GM12878 (cell line): ENCODE results near the gene FBXL12. TPM values are rescaled to one million over a fixed set of nuclear protein-coding genes. Genes with fewer than 3 reads are reported as not detected.

Experiments used
- ATF7 ChIP-seq: fragments of 450-650 bp; IDR thresholded peaks from 2 replicates; pipeline ENCODE4 v1.6.1; 2016; ENCODE audit warnings: low read depth, mild to moderate bottlenecking
- EGR1 ChIP-seq, 2 experiments: IDR thresholded peaks; 1 replicate in 1 of 2; 2 replicates in 1 of 2; pipeline ENCODE4 v1.6.1; 2011 to 2012; ENCODE audit warnings: low read depth in 2 of 2, low read length in 2 of 2, borderline replicate concordance in 1 of 2, mild to moderate bottlenecking in 1 of 2, moderate library complexity in 1 of 2
- MEF2B ChIP-seq: fragments of 450-650 bp; IDR thresholded peaks from 2 replicates; pipeline ENCODE4 v1.6.1; 2018; ENCODE audit warnings: mild to moderate bottlenecking, moderate library complexity; ENCODE audit not compliant: partially characterized antibody, poor library complexity, severe bottlenecking
- MYB ChIP-seq: fragments of 150-350 bp; IDR thresholded peaks from 2 replicates; pipeline ENCODE4 v1.6.1; 2014; ENCODE audit warnings: mild to moderate bottlenecking, low read depth, low read length, borderline replicate concordance
- NFXL1 ChIP-seq: fragments of 450-650 bp; IDR thresholded peaks from 2 replicates; pipeline ENCODE4 v1.6.1; 2017; ENCODE audit warnings: antibody characterized with exemption, mild to moderate bottlenecking, borderline replicate concordance
- SMAD5 ChIP-seq: IDR thresholded peaks from 2 replicates; pipeline ENCODE4 v1.6.1; 2016; ENCODE audit warnings: antibody characterized with exemption, low read depth
- ZBED1 ChIP-seq: IDR thresholded peaks from 2 replicates; pipeline ENCODE4 v1.6.1; 2016; ENCODE audit warnings: borderline replicate concordance
- ZNF384 ChIP-seq: IDR thresholded peaks from 2 replicates; pipeline ENCODE4 v1.6.1; 2012; ENCODE audit warnings: low read depth, mild to moderate bottlenecking, low read length, improper control_type of control experiment, borderline replicate concordance
- polyA plus RNA-seq, 11 experiments: library from polyadenylated mRNA; depleted of rRNA in 4 of 11; unstranded in 6 of 11; stranded (reverse) in 5 of 11; fragments of >200 nt; fragmentation: Nextera tagmentation in 4 of 11; fragmentation: Illumina TruSeq in 1 of 11; extraction: Ambion mirVana in 4 of 11; extraction: Trizol in 1 of 11; gene quantifications; 1 replicate in 1 of 11; 2 replicates in 10 of 11; pipeline versions ENCODE4 v1.2.1 to v1.2.3, GENCODE V29; 2011 to 2016; ENCODE audit warnings: inconsistent platforms in 2 of 11, missing spikeins in 2 of 11, low read depth in 1 of 11
- total RNA-seq, 4 experiments: library from RNA; depleted of rRNA in 3 of 4; stranded (reverse); fragments of >200 nt in 3 of 4; fragmentation: Illumina TruSeq in 1 of 4; extraction: Trizol in 1 of 4; gene quantifications; 2 replicates each; pipeline versions ENCODE4 v1.2.1 to v1.2.3, GENCODE V29; 2013 to 2021
- TF ChIP-seq, protein P1 (sequence below): IDR thresholded peaks from 2 replicates; pipeline ENCODE4 v1.6.1; 2011; ENCODE audit warnings: borderline replicate concordance, low read depth, mild to moderate bottlenecking, moderate library complexity, mixed read lengths, low read length; ENCODE audit not compliant: insufficient read depth; ENCODE audit errors: extremely low read length
- TF ChIP-seq, protein P2 (sequence below): IDR thresholded peaks from 2 replicates; pipeline ENCODE4 v1.6.1; 2012; ENCODE audit warnings: mild to moderate bottlenecking, low read depth, low read length
- TF ChIP-seq, protein P3 (sequence below): fragments of 150-350 bp; IDR thresholded peaks from 2 replicates; pipeline ENCODE4 v1.6.1; 2016; ENCODE audit warnings: low read depth, low read length
- TF ChIP-seq, protein P4 (sequence below): fragments of 450-650 bp; IDR thresholded peaks from 2 replicates; pipeline ENCODE4 v1.6.1; 2014; ENCODE audit warnings: mild to moderate bottlenecking
- TF ChIP-seq, protein P5 (sequence below): fragments of 450-650 bp; IDR thresholded peaks from 2 replicates; pipeline ENCODE4 v1.6.1; 2016; ENCODE audit warnings: mild to moderate bottlenecking
- TF ChIP-seq, protein P6 (sequence below): fragments of 450-650 bp; IDR thresholded peaks from 2 replicates; pipeline ENCODE4 v1.6.1; 2017; ENCODE audit warnings: borderline replicate concordance

FBXL12 gene
- total and polyA plus RNA-seq, 10 of the 15 experiments (the other 5 are each of a cell fraction or from before 2014, with no cell fraction given), result 1.4 to 40.0 (median 23.2) TPM

DNA sequence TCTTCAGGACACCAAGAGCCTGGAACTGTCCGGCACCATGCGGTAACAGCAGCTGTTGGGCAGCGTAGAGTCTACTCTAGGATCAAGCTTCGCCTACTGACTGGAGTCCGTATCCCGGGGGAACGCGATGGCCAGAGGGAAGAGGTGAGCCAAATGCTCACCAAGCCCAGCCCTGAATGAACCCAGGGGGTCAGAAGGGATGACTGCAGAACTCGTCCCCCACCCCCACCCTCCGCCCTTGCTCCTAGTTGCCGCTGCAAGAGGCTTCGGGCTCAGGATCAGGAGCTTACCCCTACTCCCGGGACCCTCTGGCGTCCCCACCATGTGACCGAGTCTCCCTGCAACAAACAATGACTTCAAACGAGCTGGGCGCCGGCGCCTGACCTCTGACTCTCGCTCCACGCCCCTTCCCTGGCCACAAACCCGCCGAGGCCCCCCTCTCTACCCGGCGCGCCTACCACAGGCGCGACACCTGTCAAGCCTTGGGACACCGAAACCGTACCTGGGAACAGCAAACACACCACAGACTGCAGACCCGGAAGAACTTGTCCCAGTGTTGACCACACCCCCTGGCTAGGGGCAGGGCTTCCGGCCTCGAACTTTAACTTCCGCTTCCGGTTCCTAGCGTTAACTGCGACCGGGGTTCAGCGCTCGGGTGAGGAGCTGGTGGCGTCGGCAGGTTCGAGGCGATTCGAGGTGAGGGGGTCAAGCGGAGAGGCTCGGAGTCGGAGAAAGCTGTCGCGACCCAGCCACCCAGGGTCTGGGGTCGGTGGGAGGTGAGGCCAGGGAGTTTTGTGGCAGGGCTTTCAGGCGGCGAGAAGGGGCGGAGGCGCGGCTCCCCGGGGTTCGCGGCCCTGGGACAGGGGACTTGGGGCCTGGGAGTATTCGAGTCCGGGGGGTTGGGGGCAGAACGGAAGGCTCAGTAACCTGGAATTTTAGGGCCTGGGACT lies 8.7 kb upstream of the FBXL12 start, which contains the start of gene UBL5 (continued):
- TF ChIP-seq NFXL1 (no peak), MEF2B (no peak), SMAD5 (peak; percentile 91), EGR1 (IDR thresholded peaks at IDR 0.05; ENCODE audit: borderline replicate concordance in 1 of 2, low read depth in 2 of 2, low read length in 2 of 2) (peak in 1 of 2 experiments; percentile 55; a peak in 1 of 3 replicates), ZNF384 (no peak), ZBED1 (no peak), ATF7 (no peak), MYB (no peak)
- TF ChIP-seq, protein P1, sequence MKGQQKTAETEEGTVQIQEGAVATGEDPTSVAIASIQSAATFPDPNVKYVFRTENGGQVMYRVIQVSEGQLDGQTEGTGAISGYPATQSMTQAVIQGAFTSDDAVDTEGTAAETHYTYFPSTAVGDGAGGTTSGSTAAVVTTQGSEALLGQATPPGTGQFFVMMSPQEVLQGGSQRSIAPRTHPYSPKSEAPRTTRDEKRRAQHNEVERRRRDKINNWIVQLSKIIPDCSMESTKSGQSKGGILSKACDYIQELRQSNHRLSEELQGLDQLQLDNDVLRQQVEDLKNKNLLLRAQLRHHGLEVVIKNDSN, result peak; percentile 36
- TF ChIP-seq, protein P2, sequence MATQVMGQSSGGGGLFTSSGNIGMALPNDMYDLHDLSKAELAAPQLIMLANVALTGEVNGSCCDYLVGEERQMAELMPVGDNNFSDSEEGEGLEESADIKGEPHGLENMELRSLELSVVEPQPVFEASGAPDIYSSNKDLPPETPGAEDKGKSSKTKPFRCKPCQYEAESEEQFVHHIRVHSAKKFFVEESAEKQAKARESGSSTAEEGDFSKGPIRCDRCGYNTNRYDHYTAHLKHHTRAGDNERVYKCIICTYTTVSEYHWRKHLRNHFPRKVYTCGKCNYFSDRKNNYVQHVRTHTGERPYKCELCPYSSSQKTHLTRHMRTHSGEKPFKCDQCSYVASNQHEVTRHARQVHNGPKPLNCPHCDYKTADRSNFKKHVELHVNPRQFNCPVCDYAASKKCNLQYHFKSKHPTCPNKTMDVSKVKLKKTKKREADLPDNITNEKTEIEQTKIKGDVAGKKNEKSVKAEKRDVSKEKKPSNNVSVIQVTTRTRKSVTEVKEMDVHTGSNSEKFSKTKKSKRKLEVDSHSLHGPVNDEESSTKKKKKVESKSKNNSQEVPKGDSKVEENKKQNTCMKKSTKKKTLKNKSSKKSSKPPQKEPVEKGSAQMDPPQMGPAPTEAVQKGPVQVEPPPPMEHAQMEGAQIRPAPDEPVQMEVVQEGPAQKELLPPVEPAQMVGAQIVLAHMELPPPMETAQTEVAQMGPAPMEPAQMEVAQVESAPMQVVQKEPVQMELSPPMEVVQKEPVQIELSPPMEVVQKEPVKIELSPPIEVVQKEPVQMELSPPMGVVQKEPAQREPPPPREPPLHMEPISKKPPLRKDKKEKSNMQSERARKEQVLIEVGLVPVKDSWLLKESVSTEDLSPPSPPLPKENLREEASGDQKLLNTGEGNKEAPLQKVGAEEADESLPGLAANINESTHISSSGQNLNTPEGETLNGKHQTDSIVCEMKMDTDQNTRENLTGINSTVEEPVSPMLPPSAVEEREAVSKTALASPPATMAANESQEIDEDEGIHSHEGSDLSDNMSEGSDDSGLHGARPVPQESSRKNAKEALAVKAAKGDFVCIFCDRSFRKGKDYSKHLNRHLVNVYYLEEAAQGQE, result no peak
- TF ChIP-seq, protein P3, sequence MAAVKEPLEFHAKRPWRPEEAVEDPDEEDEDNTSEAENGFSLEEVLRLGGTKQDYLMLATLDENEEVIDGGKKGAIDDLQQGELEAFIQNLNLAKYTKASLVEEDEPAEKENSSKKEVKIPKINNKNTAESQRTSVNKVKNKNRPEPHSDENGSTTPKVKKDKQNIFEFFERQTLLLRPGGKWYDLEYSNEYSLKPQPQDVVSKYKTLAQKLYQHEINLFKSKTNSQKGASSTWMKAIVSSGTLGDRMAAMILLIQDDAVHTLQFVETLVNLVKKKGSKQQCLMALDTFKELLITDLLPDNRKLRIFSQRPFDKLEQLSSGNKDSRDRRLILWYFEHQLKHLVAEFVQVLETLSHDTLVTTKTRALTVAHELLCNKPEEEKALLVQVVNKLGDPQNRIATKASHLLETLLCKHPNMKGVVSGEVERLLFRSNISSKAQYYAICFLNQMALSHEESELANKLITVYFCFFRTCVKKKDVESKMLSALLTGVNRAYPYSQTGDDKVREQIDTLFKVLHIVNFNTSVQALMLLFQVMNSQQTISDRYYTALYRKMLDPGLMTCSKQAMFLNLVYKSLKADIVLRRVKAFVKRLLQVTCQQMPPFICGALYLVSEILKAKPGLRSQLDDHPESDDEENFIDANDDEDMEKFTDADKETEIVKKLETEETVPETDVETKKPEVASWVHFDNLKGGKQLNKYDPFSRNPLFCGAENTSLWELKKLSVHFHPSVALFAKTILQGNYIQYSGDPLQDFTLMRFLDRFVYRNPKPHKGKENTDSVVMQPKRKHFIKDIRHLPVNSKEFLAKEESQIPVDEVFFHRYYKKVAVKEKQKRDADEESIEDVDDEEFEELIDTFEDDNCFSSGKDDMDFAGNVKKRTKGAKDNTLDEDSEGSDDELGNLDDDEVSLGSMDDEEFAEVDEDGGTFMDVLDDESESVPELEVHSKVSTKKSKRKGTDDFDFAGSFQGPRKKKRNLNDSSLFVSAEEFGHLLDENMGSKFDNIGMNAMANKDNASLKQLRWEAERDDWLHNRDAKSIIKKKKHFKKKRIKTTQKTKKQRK, result no peak
- TF ChIP-seq, protein P4, sequence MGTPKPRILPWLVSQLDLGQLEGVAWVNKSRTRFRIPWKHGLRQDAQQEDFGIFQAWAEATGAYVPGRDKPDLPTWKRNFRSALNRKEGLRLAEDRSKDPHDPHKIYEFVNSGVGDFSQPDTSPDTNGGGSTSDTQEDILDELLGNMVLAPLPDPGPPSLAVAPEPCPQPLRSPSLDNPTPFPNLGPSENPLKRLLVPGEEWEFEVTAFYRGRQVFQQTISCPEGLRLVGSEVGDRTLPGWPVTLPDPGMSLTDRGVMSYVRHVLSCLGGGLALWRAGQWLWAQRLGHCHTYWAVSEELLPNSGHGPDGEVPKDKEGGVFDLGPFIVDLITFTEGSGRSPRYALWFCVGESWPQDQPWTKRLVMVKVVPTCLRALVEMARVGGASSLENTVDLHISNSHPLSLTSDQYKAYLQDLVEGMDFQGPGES, result no peak
- TF ChIP-seq, protein P5, sequence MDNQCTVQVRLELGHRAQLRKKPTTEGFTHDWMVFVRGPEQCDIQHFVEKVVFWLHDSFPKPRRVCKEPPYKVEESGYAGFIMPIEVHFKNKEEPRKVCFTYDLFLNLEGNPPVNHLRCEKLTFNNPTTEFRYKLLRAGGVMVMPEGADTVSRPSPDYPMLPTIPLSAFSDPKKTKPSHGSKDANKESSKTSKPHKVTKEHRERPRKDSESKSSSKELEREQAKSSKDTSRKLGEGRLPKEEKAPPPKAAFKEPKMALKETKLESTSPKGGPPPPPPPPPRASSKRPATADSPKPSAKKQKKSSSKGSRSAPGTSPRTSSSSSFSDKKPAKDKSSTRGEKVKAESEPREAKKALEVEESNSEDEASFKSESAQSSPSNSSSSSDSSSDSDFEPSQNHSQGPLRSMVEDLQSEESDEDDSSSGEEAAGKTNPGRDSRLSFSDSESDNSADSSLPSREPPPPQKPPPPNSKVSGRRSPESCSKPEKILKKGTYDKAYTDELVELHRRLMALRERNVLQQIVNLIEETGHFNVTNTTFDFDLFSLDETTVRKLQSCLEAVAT, result no peak
- TF ChIP-seq, protein P6, sequence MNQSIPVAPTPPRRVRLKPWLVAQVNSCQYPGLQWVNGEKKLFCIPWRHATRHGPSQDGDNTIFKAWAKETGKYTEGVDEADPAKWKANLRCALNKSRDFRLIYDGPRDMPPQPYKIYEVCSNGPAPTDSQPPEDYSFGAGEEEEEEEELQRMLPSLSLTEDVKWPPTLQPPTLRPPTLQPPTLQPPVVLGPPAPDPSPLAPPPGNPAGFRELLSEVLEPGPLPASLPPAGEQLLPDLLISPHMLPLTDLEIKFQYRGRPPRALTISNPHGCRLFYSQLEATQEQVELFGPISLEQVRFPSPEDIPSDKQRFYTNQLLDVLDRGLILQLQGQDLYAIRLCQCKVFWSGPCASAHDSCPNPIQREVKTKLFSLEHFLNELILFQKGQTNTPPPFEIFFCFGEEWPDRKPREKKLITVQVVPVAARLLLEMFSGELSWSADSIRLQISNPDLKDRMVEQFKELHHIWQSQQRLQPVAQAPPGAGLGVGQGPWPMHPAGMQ, result no peak
